Measurements from ENCODE around the gene ANHX. TPM values are rescaled to one million over a fixed set of nuclear protein-coding genes. Genes with fewer than 3 reads are reported as not detected.

Gene ANHX
- total and polyA plus RNA-seq, 2 of the 13 experiments (the other 11 are each of a cell fraction or from before 2014, with no cell fraction given): not detected

DNA sequence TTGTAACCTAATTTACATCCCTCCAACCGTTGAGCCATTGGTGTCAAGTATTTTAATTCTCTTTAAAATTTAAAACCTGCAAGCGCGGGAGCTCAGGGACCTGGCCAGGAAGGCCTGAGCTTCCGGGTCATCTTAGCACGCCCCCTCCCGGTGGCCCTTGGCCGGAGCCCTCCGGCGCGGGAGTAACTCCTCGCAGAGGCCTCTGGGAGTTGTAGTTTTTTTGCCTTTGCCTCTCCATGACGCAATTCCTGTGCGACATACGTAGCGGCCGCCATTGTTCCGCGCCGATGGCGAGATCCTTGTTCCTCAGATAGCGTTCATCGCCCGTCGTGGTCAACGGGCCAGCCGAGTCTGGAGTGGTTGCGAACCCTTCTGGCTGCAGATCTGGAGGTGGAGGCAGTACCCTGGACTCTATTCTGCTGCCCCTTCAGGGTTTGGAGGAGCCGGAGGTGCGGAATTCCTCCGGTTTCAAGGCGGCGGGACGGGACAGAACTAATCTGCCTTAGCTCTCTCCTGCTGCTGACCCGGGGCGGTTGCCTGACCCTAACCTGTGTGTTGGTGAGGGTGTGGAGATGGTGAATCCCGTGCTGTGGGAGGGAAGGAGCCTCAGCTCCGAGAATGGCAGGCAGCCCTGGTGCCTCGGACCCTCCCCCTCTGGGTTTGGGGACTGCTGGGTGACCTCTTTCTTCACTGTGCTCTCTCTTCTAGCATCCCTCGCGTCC, 54.3 kb downstream of the ANHX start, which contains the start of gene ZNF268 (continued):
- TF ChIP-seq PITX1 (CRISPR knock-in tag; IDR thresholded peaks at IDR 0.05): peak; percentile 35; the same call in 1 of the 2 replicates
- TF ChIP-seq BRD4 (CRISPR knock-in tag; IDR thresholded peaks at IDR 0.05): peak; percentile 24; the same call in 1 of the 2 replicates
- TF ChIP-seq MAFK (conservative IDR thresholded peaks at IDR 0.05 in 1 of 2, IDR thresholded peaks at IDR 0.05 in 1 of 2; ENCODE audit: low read length in 2 of 2): no peak
- no peak for TF ChIP-seq HOXA9 (CRISPR knock-in tag; IDR thresholded peaks at IDR 0.05; ENCODE audit: borderline replicate concordance)
- TF ChIP-seq JUND (CRISPR knock-in tag; IDR thresholded peaks at IDR 0.05): no peak
- no peak for TF ChIP-seq ZNF646 (CRISPR knock-in tag; IDR thresholded peaks at IDR 0.05)
- no peak for TF ChIP-seq ZNF280B (CRISPR knock-in tag; IDR thresholded peaks at IDR 0.05; ENCODE audit: borderline replicate concordance)
- TF ChIP-seq TARDBP (CRISPR knock-in tag; IDR thresholded peaks at IDR 0.05): peak; percentile 54; the same call in 1 of the 2 replicates
- TF ChIP-seq KDM5A (IDR thresholded peaks at IDR 0.05; ENCODE audit: borderline replicate concordance, low read length): peak; percentile 98
- peak; percentile 77; the same call in 1 of the 2 replicates for TF ChIP-seq CBFB (CRISPR knock-in tag; IDR thresholded peaks at IDR 0.05)
- TF ChIP-seq CCAR2 (optimal IDR thresholded peaks at IDR 0.05; ENCODE audit: low read depth, low read length): no peak
- TF ChIP-seq RXRA (CRISPR knock-in tag; IDR thresholded peaks at IDR 0.05): no peak
- peak; percentile 57 for TF ChIP-seq NCOA2 (CRISPR knock-in tag; IDR thresholded peaks at IDR 0.05)
- TF ChIP-seq ZHX1 (CRISPR knock-in tag; IDR thresholded peaks at IDR 0.05; ENCODE audit: low read depth): peak; percentile 97
- peak; percentile 81 for TF ChIP-seq U2AF1 (optimal IDR thresholded peaks at IDR 0.05; ENCODE audit: low read depth, low read length)
- peak; percentile 95 for TF ChIP-seq ZNF335 (CRISPR knock-in tag; IDR thresholded peaks at IDR 0.05)
- peak; percentile 53; the same call in 1 of the 2 replicates for TF ChIP-seq ZNF614 (CRISPR knock-in tag; IDR thresholded peaks at IDR 0.05; ENCODE audit: borderline replicate concordance)
- TF ChIP-seq NR2C2 (CRISPR knock-in tag; IDR thresholded peaks at IDR 0.05; ENCODE audit: borderline replicate concordance): peak; percentile 97
- TF ChIP-seq TMF1 (CRISPR knock-in tag; IDR thresholded peaks at IDR 0.05; ENCODE audit: low read depth): no peak
